Body of pancreas (tissue), 4 donors: Measurements from ENCODE around the gene GPN1.

Experiments used
- CTCF ChIP-seq, 7 experiments: fragments of 450-650 bp in 4 of 7; fragments of 200-600 bp in 3 of 7; sonication (generic) in 3 of 7; IDR thresholded peaks; one replicate each; pipeline ENCODE4 v1.5.1; 2016 to 2019; ENCODE audit warnings: antibody characterized with exemption in 7 of 7
- POLR2A ChIP-seq, 3 donors: fragments of 450-650 bp; IDR thresholded peaks; one replicate each; pipeline ENCODE4 v1.6.1; 2016; ENCODE audit warnings: antibody characterized with exemption in 3 of 3, mild to moderate bottlenecking in 2 of 3

DNA sequence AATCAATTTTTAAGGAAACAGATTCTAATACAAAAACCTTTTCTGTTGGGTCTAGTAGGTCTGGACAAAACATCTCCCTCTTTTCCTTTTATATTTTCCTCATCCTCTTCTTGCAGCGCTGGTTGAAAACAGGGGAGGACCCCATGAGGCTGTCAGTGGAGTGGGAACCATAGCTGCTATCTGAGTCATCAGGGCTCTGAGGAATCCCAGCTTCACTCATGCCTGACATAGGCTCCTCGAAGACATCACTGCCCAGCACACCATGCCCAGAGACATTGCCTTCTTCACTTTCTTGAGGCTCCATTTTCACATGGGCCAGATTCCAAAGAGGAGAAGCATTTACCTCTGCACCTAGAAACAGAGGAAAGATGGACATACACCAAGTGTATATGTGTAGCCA is 24.5 kb downstream of the GPN1 start:
- TF ChIP-seq CTCF (IDR thresholded peaks at IDR 0.05) (no peak), POLR2A (IDR thresholded peaks at IDR 0.05) (no peak)
